Activated naive CD4-positive, alpha-beta T cell treated with anti-CD3 and anti-CD28 coated beads, Interleukin-2, amount 50 U/mL, for 16 hours (primary cell): ENCODE results near the gene RAD51B.

Experiments used
- DNase-seq: peaks from one replicate; pipeline ENCODE4 v3.0.0-alpha.2; 2020

Gene RAD51B

GRCh38 chr14:68315081-68315480 is 495.5 kb downstream of the RAD51B start:
- DNase-seq: no peak

- DNase-seq: no peak
Measured at GRCh38 chr14:68316078-68316868, 496.7 kb downstream of the RAD51B start.

- DNase-seq: no peak
Measured at GRCh38 chr14:68317239-68317638, 497.7 kb downstream of the RAD51B start.

GRCh38 chr14:68318828-68319227 is 499.2 kb downstream of the RAD51B start:
- no peak for DNase-seq

GRCh38 chr14:68320495-68320894 is 500.9 kb downstream of the RAD51B start:
- DNase-seq: no peak

- DNase-seq: no peak
Measured at GRCh38 chr14:68322940-68323620, 503.5 kb downstream of the RAD51B start.

- DNase-seq: no peak
Measured at GRCh38 chr14:68325267-68325807, 505.8 kb downstream of the RAD51B start.

GRCh38 chr14:68327231-68327630 is 507.7 kb downstream of the RAD51B start:
- DNase-seq: no peak

GRCh38 chr14:68328509-68328908 is 508.9 kb downstream of the RAD51B start:
- DNase-seq: no peak

GRCh38 chr14:68331426-68331825 is 511.8 kb downstream of the RAD51B start:
- DNase-seq: no peak

GRCh38 chr14:68331991-68332390 is 512.4 kb downstream of the RAD51B start:
- DNase-seq: no peak

GRCh38 chr14:68333262-68333661 is 513.7 kb downstream of the RAD51B start:
- no peak for DNase-seq

- DNase-seq: no peak
Measured at GRCh38 chr14:68335312-68335711, 515.7 kb downstream of the RAD51B start.

- DNase-seq: no peak
Measured at GRCh38 chr14:68336165-68336564, 516.6 kb downstream of the RAD51B start.

GRCh38 chr14:68337279-68337678 is 517.7 kb downstream of the RAD51B start:
- DNase-seq: no peak

GRCh38 chr14:68340262-68340661 is 520.7 kb downstream of the RAD51B start:
- DNase-seq: no peak

GRCh38 chr14:68341411-68342212 is 522.0 kb downstream of the RAD51B start:
- DNase-seq: no peak

GRCh38 chr14:68342216-68342763 is 522.7 kb downstream of the RAD51B start:
- no peak for DNase-seq

GRCh38 chr14:68343534-68344118 is 524.0 kb downstream of the RAD51B start:
- DNase-seq: no peak

- DNase-seq: no peak
Measured at GRCh38 chr14:68345738-68346137, 526.2 kb downstream of the RAD51B start.

GRCh38 chr14:68346556-68347343 is 527.2 kb downstream of the RAD51B start:
- DNase-seq: no peak
